Adrenal gland (tissue), 12 donors: ENCODE data around the gene NHERF1. TPM values are rescaled to one million over a fixed set of nuclear protein-coding genes. Genes with fewer than 3 reads are reported as not detected.

Experiments
- DNase-seq, 7 donors: peaks; one replicate each; pipeline ENCODE4 v3.0.0-alpha.2; 2019 to 2020
- H3K27ac ChIP-seq, 5 donors: fragments of 200-600 bp; sonication (generic) in 4 of 5; 1 replicate in 3 of 5; 2 replicates in 2 of 5; pipeline versions ENCODE4 v1.5.1 to v1.8.0; 2016 to 2020; ENCODE audit warnings: mild to moderate bottlenecking in 1 of 5
- H3K27me3 ChIP-seq: fragments of 200-600 bp; 2 replicates; pipeline ENCODE4 v1.8.0; 2021
- H3K36me3 ChIP-seq, 2 donors: fragments of 200-600 bp; replicated peaks in 1 of 2; 1 replicate in 1 of 2; 2 replicates in 1 of 2; pipeline versions ENCODE4 v1.5.1 to v1.8.0; 2018 to 2022
- H3K4me1 ChIP-seq, 2 donors: fragments of 200-600 bp; replicated peaks in 1 of 2; 1 replicate in 1 of 2; 2 replicates in 1 of 2; pipeline versions ENCODE4 v1.5.1 to v1.8.0; 2018 to 2021
- H3K4me3 ChIP-seq, 4 donors: fragments of 200-600 bp; sonication (generic) in 3 of 4; one replicate each; pipeline ENCODE4 v1.5.1; 2016 to 2018
- H3K9me3 ChIP-seq, 3 donors: fragments of 200-600 bp; sonication (generic) in 1 of 3; replicated peaks in 1 of 3; 1 replicate in 2 of 3; 2 replicates in 1 of 3; pipeline versions ENCODE4 v1.5.1 to v1.8.0; 2016 to 2021
- CTCF ChIP-seq, 6 experiments: fragments of 450-650 bp in 4 of 6; fragments of 200-600 bp in 2 of 6; sonication (generic) in 1 of 6; IDR thresholded peaks; 1 replicate in 5 of 6; 2 replicates in 1 of 6; pipeline versions ENCODE4 v1.5.1 to v1.8.0; 2016 to 2021; ENCODE audit warnings: antibody characterized with exemption in 6 of 6, mild to moderate bottlenecking in 2 of 6, moderate library complexity in 1 of 6
- POLR2A ChIP-seq, 2 donors: fragments of 450-650 bp; IDR thresholded peaks; one replicate each; pipeline ENCODE4 v1.6.1; 2017; ENCODE audit warnings: antibody characterized with exemption in 2 of 2, mild to moderate bottlenecking in 2 of 2, moderate library complexity in 1 of 2
- WGBS, 4 donors: extraction: QIAGEN DNeasy Blood & Tissue Kit in 2 of 4; methylation state at CpG; one replicate each; pipeline versions ENCODE4 v1.1.5 to v1.1.7; 2013 to 2017; 5-methylcytosine and 5-hydroxymethylcytosine counted together
- intact Hi-C, 2 donors: fragments of 100-400 bp; cut with DNase I; formaldehyde crosslinking; loops; one replicate each; pipeline versions ENCODE4 v1.14.1 to v1.15.0; 2022 to 2023
- polyA plus RNA-seq, 3 donors: library from polyadenylated mRNA; stranded (reverse); fragments of 200-250 nt in 2 of 3; fragments of 350-450 nt in 1 of 3; fragmentation: Illumina TruSeq in 1 of 3; extraction: RNeasy Lipid Tissue Mini Kit (QIAGEN cat#74804) in 1 of 3; gene quantifications; one replicate each; pipeline ENCODE4 v1.2.3, GENCODE V29; 2013 to 2014
- total RNA-seq, 9 donors: library from RNA; depleted of rRNA in 4 of 9; stranded (reverse); fragments of >200 nt in 4 of 9; fragments of 120-200 nt in 1 of 9; fragmentation: NEBNext Ultra II Directional in 1 of 9; extraction: Animal tissue kit (Norgen Biotek cat#: 25700) in 1 of 9; gene quantifications; one replicate each; pipeline versions ENCODE4 v1.1.0 to v1.2.4, GENCODE V29; 2013 to 2023
- donor health status: healthy with polysubstance abuse.
- donor health status: Bipolar disorder and iron deficiency.
- donor health status: DM: yes; HTN: yes; CAD: no.
- donor health status: DM: no; HTN: no; CAD: no.
- donor health status: DM: no; HTN: no; CAD: no.
- donor health status: DM: yes; HTN: yes; CAD: no.

Gene NHERF1
- total and polyA plus RNA-seq, 12 donors = 22.0 to 277 (median 209) TPM

GRCh38 chr17:74764751-74765286, 16.4 kb downstream of the NHERF1 start:
- peaks cover 59 to 76% of the 10 kb centered on the region in 2 donors for H3K4me1 ChIP-seq
- no peak for DNase-seq
- WGBS, 4 donors = 68 to 89% (median 75%) methylated on average over 4 of the region's 4 CpGs

GRCh38 chr17:74766413-74766812, 18.0 kb downstream of the NHERF1 start:
- WGBS, 4 donors = 69 to 88% (median 79%) methylated on average over 2 of the region's 2 CpGs
- DNase-seq = no peak
- Histone ChIP-seq H3K36me3 (peaks cover 0 to 24% of the 10 kb centered on the region in 2 donors), H3K27me3 (no peaks in the 10 kb centered on the region), H3K4me3 (no peak overlapping the region), H3K9me3 (no peaks in the 10 kb centered on the region), H3K27ac (peak overlapping the region in 2 of 5 donors; percentile 78 to 87), H3K4me1 (peaks cover 49 to 66% of the 10 kb centered on the region in 2 donors)
- TF ChIP-seq CTCF (IDR thresholded peaks at IDR 0.05) (no peak), POLR2A (IDR thresholded peaks at IDR 0.05) (no peak)
- intact Hi-C loops = no loop called here

More at GRCh38 chr17:74764751-74765286, 16.4 kb downstream of the NHERF1 start:
- peak overlapping the region in 4 of 5 donors; percentile 13 to 72 (median 38) for H3K27ac ChIP-seq
- TF ChIP-seq CTCF (IDR thresholded peaks at IDR 0.05) (no peak), POLR2A (IDR thresholded peaks at IDR 0.05) (no peak)
- H3K27me3 ChIP-seq = no peaks in the 10 kb centered on the region
- peaks cover 0 to 11% of the 10 kb centered on the region in 2 donors for H3K36me3 ChIP-seq
- intact Hi-C loops = no loop called here
- no peak overlapping the region for H3K4me3 ChIP-seq
- H3K9me3 ChIP-seq = no peaks in the 10 kb centered on the region

DNA sequence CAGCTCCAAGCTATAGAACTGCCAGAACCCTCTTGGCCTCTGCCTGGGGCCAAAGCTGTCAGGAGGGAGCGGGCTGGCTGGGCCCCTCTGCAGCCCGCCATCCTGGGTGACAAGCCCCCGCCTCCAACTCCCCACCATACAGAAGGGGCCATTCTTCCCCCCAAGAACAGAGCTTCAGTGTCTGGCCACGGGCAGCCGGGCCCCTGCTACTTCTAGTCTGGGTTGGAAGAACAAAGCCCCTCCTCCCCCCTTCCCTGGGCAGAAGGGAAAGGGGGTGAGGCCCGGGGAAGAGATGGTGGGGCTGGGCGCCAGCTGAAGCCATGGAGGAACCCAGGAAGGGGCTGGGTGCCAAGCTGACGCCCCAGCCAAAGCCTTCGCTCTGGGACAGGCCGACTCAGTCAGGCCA, 18.7 kb downstream of the NHERF1 start:
- TF ChIP-seq POLR2A (IDR thresholded peaks at IDR 0.05) = peak in 1 of 2 donors; percentile 16
- no peak for TF ChIP-seq CTCF (IDR thresholded peaks at IDR 0.05)
- peak in 4 of 7 donors; percentile 53 to 74 (median 70) for DNase-seq
- H3K4me3 ChIP-seq = no peak overlapping the region
- intact Hi-C loops = no loop called here
- peaks cover 48 to 61% of the 10 kb centered on the region in 2 donors for H3K4me1 ChIP-seq
- peaks cover 0 to 31% of the 10 kb centered on the region in 2 donors for H3K36me3 ChIP-seq
- H3K9me3 ChIP-seq = no peaks in the 10 kb centered on the region
- peak overlapping the region in 4 of 5 donors; percentile 73 to 93 (median 82) for H3K27ac ChIP-seq
- no peaks in the 10 kb centered on the region for H3K27me3 ChIP-seq
- 58 to 100% (median 66%) methylated on average over 1 to 10 of the region's 10 CpGs for WGBS, 4 donors

DNA sequence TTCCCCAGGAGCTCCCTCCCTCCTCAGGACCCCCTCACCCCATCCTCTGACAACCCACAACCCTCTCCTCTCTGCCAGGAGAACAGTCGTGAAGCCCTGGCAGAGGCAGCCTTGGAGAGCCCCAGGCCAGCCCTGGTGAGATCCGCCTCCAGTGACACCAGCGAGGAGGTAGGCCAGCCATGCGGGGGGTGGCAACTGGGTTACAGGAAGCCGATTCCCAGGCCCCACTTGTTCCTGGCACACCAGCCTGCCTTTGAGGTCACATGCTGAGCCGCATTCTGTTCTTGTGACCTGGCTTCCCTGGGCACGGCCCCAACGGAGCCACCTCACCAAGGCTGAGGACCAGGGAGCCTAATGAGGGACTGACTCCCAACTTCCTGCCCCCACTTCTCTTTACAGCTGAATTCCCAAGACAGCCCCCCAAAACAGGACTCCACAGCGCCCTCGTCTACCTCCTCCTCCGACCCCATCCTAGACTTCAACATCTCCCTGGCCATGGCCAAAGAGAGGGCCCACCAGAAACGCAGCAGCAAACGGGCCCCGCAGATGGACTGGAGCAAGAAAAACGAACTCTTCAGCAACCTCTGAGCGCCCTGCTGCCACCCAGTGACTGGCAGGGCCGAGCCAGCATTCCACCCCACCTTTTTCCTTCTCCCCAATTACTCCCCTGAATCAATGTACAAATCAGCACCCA, 19.8 kb downstream of the NHERF1 start:
- Histone ChIP-seq H3K9me3 (no peaks in the 10 kb centered on the region), H3K36me3 (peaks cover 0 to 42% of the 10 kb centered on the region in 2 donors), H3K27ac (peak overlapping the region; percentile 61 to 93 (median 78)), H3K27me3 (no peaks in the 10 kb centered on the region), H3K4me3 (no peak overlapping the region), H3K4me1 (peaks cover 50 to 54% of the 10 kb centered on the region in 2 donors)
- TF ChIP-seq CTCF (IDR thresholded peaks at IDR 0.05) = no peak
- peak in 1 of 2 donors; percentile 55 for TF ChIP-seq POLR2A (IDR thresholded peaks at IDR 0.05)
- WGBS, 4 donors = 33 to 50% (median 44%) methylated on average over 14 to 17 of the region's 17 CpGs
- peak; percentile 88 to 99 (median 98) for DNase-seq
- intact Hi-C loops = no loop called here
